GM12878 (cell line): ENCODE measurements around the gene SFT2D2. TPM values are rescaled to one million over a fixed set of nuclear protein-coding genes. Genes with fewer than 3 reads are reported as not detected.

ENCODE experiments used
- ATAC-seq: fragments of 200-7000 bp; cut with Tn5 transposase; 3 replicates; pipeline ENCODE4 v1.9.1; 2020; ENCODE audit warnings: mild to moderate bottlenecking, moderate library complexity
- BruUV-seq: library from RNA; stranded (reverse); fragments of 400-500 nt; replicated peaks from 2 replicates; lab custom pipeline; 2021; lab: Mats Ljungman, UMichigan
- CTCF ChIA-PET: fragments of 300-600 bp; sonication (Branson Sonifier 250); formaldehyde crosslinking; extraction: SDS; loops from one replicate; lab custom pipeline; 2021; ENCODE audit warnings: inconsistent platforms; lab: Yijun Ruan, JAX
- POLR2A ChIA-PET: fragments of 350-600 bp; formaldehyde crosslinking; extraction: SDS; loops from one replicate; lab custom pipeline; 2021; ENCODE audit warnings: inconsistent platforms; lab: Charles Lee
- RAD21 ChIA-PET: fragments of 300-600 bp; sonication (Branson Sonifier 250); formaldehyde crosslinking; loops from one replicate; lab custom pipeline; 2023; ENCODE audit warnings: antibody characterized with exemption; ENCODE audit not compliant: unreplicated experiment; lab: Charles Lee
- SMC1A ChIA-PET: fragments of 300-600 bp; sonication (Branson Sonifier 250); formaldehyde crosslinking; loops from one replicate; lab custom pipeline; 2023; ENCODE audit not compliant: unreplicated experiment, uncharacterized antibody; lab: Charles Lee
- DNase-seq: peaks from one replicate; pipeline ENCODE4 v3.0.0-alpha.2; 2011; ENCODE audit warnings: low read depth, low spot score
- FAIRE-seq: peaks from 3 replicates; lab custom pipeline; 2011; peaks lifted over from hg19 to GRCh38; lab: Jason Lieb, UNC
- H2AFZ ChIP-seq: 2 replicates; pipeline ENCODE4 v1.6.0; 2011; ENCODE audit warnings: low read depth, low read length, control low read depth; ENCODE audit not compliant: control insufficient read depth
- H3K27ac ChIP-seq: 2 replicates; pipeline ENCODE4 v1.5.1; 2011; ENCODE audit warnings: control low read depth; ENCODE audit not compliant: control insufficient read depth, insufficient read depth
- H3K27me3 ChIP-seq, 2 experiments: replicated peaks in 1 of 2; 2 replicates each; pipeline versions ENCODE4 v1.6.0 to v1.6.1; 2011; ENCODE audit warnings: low read length in 1 of 2; ENCODE audit not compliant: control insufficient read depth in 2 of 2, insufficient read depth in 2 of 2
- H3K36me3 ChIP-seq, 2 experiments: 2 replicates each; pipeline ENCODE4 v1.5.1; 2011; ENCODE audit warnings: low read length in 1 of 2; ENCODE audit not compliant: control insufficient read depth in 2 of 2, insufficient read depth in 2 of 2
- H3K4me1 ChIP-seq: 2 replicates; pipeline ENCODE4 v1.6.1; 2011; ENCODE audit warnings: mild to moderate bottlenecking, low read length, moderate library complexity, mixed read lengths; ENCODE audit not compliant: control insufficient read depth, insufficient read depth
- H3K4me2 ChIP-seq: 2 replicates; pipeline ENCODE4 v1.6.0; 2011; ENCODE audit warnings: control low read depth; ENCODE audit not compliant: control insufficient read depth, insufficient read depth
- H3K4me3 ChIP-seq: fragments of 200-600 bp; sonication (generic); 2 replicates; pipeline ENCODE4 v1.5.1; 2016
- H3K79me2 ChIP-seq: 2 replicates; pipeline ENCODE4 v1.6.0; 2011; ENCODE audit warnings: low read length; ENCODE audit not compliant: control insufficient read depth, insufficient read depth
- H3K9ac ChIP-seq: 2 replicates; pipeline ENCODE4 v1.8.0; 2011; ENCODE audit warnings: low read length, control low read depth, mixed read lengths; ENCODE audit not compliant: control insufficient read depth, insufficient read depth
- H3K9me3 ChIP-seq: replicated peaks from 3 replicates; pipeline ENCODE4 v1.5.1; 2011; ENCODE audit warnings: mild to moderate bottlenecking, low read length; ENCODE audit not compliant: control insufficient read depth, insufficient read depth
- H4K20me1 ChIP-seq: 2 replicates; pipeline ENCODE4 v1.6.0; 2011; ENCODE audit not compliant: control insufficient read depth, insufficient read depth
- ASH2L ChIP-seq: fragments of 300-600, 200-600 bp; sonication (generic); IDR thresholded peaks from 2 replicates; pipeline ENCODE4 v1.6.1; 2017; ENCODE audit warnings: low read depth, mild to moderate bottlenecking, borderline replicate concordance
- CHD1 ChIP-seq: IDR thresholded peaks from 2 replicates; pipeline ENCODE4 v1.6.1; 2012; ENCODE audit warnings: low read depth, low read length, improper control_type of control experiment
- FOXK2 ChIP-seq: fragments of 450-650 bp; IDR thresholded peaks from 2 replicates; pipeline ENCODE4 v1.6.1; 2017; ENCODE audit warnings: mild to moderate bottlenecking, moderate library complexity
- HCFC1 ChIP-seq: fragments of 150-350 bp; IDR thresholded peaks from 2 replicates; pipeline ENCODE4 v1.6.1; 2014; ENCODE audit warnings: low read length
- IKZF2 ChIP-seq, 2 experiments: fragments of 450-650 bp; IDR thresholded peaks; 2 replicates each; pipeline ENCODE4 v1.6.1; 2017; ENCODE audit warnings: mild to moderate bottlenecking in 2 of 2, moderate library complexity in 2 of 2
- JUNB ChIP-seq: IDR thresholded peaks from 2 replicates; pipeline ENCODE4 v1.6.1; 2016; ENCODE audit warnings: antibody characterized with exemption, mild to moderate bottlenecking
- NFXL1 ChIP-seq: fragments of 450-650 bp; IDR thresholded peaks from 2 replicates; pipeline ENCODE4 v1.6.1; 2017; ENCODE audit warnings: antibody characterized with exemption, mild to moderate bottlenecking, borderline replicate concordance
- NFYB ChIP-seq: IDR thresholded peaks from 2 replicates; pipeline ENCODE4 v1.6.1; 2011; ENCODE audit warnings: low read depth, mild to moderate bottlenecking, low read length, improper control_type of control experiment, moderate library complexity; ENCODE audit not compliant: insufficient read depth
- SMAD1 ChIP-seq: fragments of 450-650 bp; IDR thresholded peaks from 2 replicates; pipeline ENCODE4 v1.6.1; 2018; ENCODE audit warnings: mild to moderate bottlenecking, low read depth; ENCODE audit not compliant: partially characterized antibody
- SP1 ChIP-seq: IDR thresholded peaks from one replicate; pipeline ENCODE4 v1.6.1; 2011; ENCODE audit warnings: low read depth, low read length
- STAT1 ChIP-seq: fragments of 450-650 bp; conservative IDR thresholded peaks from 2 replicates; pipeline ENCODE4 v1.6.1; 2014; ENCODE audit warnings: antibody characterized with exemption, mild to moderate bottlenecking
- ZNF384 ChIP-seq: IDR thresholded peaks from 2 replicates; pipeline ENCODE4 v1.6.1; 2012; ENCODE audit warnings: low read depth, mild to moderate bottlenecking, low read length, improper control_type of control experiment, borderline replicate concordance
- WGBS: methylation state at CpG from one replicate; pipeline ENCODE4 v1.1.6; 2016; ENCODE audit warnings: low lambda C conversion rate; ENCODE audit not compliant: insufficient replicate concordance, insufficient coverage; ENCODE audit errors: missing lambda C conversion rate; 5-methylcytosine and 5-hydroxymethylcytosine counted together
- in situ Hi-C: fragments of 300-500 bp; cut with MboI; formaldehyde crosslinking; loops from 9 replicates; pipeline ENCODE4 v1.14.3; 2018; ENCODE audit warnings: mixed read lengths
- intact Hi-C: fragments of 100-400 bp; cut with micrococcal nuclease; formaldehyde crosslinking; loops from one replicate; pipeline ENCODE4 v1.14.2; 2022; ENCODE audit not compliant: unreplicated experiment
- polyA plus RNA-seq, 11 experiments: library from polyadenylated mRNA; depleted of rRNA in 4 of 11; unstranded in 6 of 11; stranded (reverse) in 5 of 11; fragments of >200 nt; fragmentation: Nextera tagmentation in 4 of 11; fragmentation: Illumina TruSeq in 1 of 11; extraction: Ambion mirVana in 4 of 11; extraction: Trizol in 1 of 11; gene quantifications; 1 replicate in 1 of 11; 2 replicates in 10 of 11; pipeline versions ENCODE4 v1.2.1 to v1.2.3, GENCODE V29; 2011 to 2016; ENCODE audit warnings: inconsistent platforms in 2 of 11, missing spikeins in 2 of 11, low read depth in 1 of 11
- total RNA-seq, 4 experiments: library from RNA; depleted of rRNA in 3 of 4; stranded (reverse); fragments of >200 nt in 3 of 4; fragmentation: Illumina TruSeq in 1 of 4; extraction: Trizol in 1 of 4; gene quantifications; 2 replicates each; pipeline versions ENCODE4 v1.2.1 to v1.2.3, GENCODE V29; 2013 to 2021
- TF ChIP-seq, protein P1 (sequence below): fragments of 450-650 bp; IDR thresholded peaks from 2 replicates; pipeline ENCODE4 v1.6.1; 2017; ENCODE audit warnings: low read depth, mild to moderate bottlenecking, moderate library complexity

SFT2D2 gene
- total and polyA plus RNA-seq, 10 of the 15 experiments (the other 5 are each of a cell fraction or from before 2014, with no cell fraction given): 5.6 to 49.6 (median 24.9) TPM

DNA sequence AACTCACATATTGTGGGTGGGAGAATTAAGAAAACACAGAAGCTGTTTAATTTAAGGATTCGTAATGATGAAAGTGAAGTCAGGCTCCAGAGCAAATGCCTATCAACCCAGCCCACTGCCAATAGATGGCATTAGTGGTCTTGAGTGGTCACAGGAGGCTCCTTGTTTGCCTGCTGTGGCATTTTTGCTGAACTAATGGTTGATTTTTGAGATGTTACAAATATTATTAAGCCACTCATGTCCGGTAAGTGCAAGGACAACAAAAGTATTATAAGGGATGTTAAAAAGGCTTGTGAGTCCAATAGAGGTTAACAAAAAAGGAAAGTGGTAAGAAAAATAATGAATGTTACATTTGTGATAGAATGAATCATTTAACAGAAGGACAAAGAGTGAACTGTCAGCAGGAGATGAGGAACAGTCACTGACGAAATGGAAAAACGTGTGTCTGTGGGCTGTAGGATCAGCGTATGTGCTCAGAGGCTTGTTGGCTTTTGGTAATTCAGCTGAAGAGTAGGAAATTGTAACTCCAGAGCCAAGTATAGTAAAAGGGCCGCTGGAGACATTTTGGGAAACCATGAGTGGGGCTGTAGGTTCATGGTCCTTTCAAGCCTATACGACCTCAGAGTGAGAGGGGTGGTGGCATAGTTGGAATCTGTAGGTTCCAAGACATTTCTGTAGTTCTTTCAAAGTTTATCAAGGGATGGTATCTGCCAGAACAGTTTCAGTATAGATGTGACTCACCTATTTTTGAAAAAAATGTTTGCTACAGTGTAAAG, 11.2 kb downstream of the SFT2D2 start:
- FAIRE-seq (no peak), DNase-seq (no peak), ATAC-seq (peak; percentile 22; the same call in 1 of the 3 replicates)
- no peak overlapping the region for H3K4me3 ChIP-seq
- in situ Hi-C loops: no loop called here
- ChIA-PET RAD21 (interaction anchor here (0.7 to 1.4 kb wide), 2 partner anchors 11 to 106 kb away, joined by 3 read pairs; partner anchors contain the start of gene SFT2D2), CTCF (no interaction called here), POLR2A (no interaction called here), SMC1A (interaction anchor here (0.6 to 1.0 kb wide), 3 partner anchors 10 to 55 kb away, joined by 3 to 4 read pairs (median 3); no protein-coding TSS in a partner anchor)
- WGBS: 92% methylated on average over 7 of the region's 7 CpGs
- TSS peak; percentile 2 for BruUV-seq
- peak in 1 of 2 experiments; percentile 19; a peak in 1 of 4 replicates for TF ChIP-seq IKZF2 (IDR thresholded peaks at IDR 0.05)
- peak; percentile 47 for TF ChIP-seq JUNB
- TF ChIP-seq SP1: no peak
- TF ChIP-seq ZNF384: 0 out of 2 replicates have a peak, but pooled peaks have one; percentile 22
- no peak for TF ChIP-seq NFXL1
- TF ChIP-seq HCFC1: no peak
- no peak for TF ChIP-seq SMAD1
- TF ChIP-seq, protein P1, sequence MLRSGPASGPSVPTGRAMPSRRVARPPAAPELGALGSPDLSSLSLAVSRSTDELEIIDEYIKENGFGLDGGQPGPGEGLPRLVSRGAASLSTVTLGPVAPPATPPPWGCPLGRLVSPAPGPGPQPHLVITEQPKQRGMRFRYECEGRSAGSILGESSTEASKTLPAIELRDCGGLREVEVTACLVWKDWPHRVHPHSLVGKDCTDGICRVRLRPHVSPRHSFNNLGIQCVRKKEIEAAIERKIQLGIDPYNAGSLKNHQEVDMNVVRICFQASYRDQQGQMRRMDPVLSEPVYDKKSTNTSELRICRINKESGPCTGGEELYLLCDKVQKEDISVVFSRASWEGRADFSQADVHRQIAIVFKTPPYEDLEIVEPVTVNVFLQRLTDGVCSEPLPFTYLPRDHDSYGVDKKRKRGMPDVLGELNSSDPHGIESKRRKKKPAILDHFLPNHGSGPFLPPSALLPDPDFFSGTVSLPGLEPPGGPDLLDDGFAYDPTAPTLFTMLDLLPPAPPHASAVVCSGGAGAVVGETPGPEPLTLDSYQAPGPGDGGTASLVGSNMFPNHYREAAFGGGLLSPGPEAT: no peak
- TF ChIP-seq CHD1: no peak
- no peak for TF ChIP-seq NFYB
- no peak for TF ChIP-seq FOXK2
- TF ChIP-seq ASH2L: no peak
- TF ChIP-seq STAT1: no peak
- H3K9ac ChIP-seq: no peak overlapping the region
- no peak overlapping the region for H2AFZ ChIP-seq
- H3K79me2 ChIP-seq: peaks cover 11% of the 10 kb centered on the region
- H3K4me2 ChIP-seq: no peak overlapping the region
- no peaks in the 10 kb centered on the region for H3K27me3 ChIP-seq
- H3K9me3 ChIP-seq: no peaks in the 10 kb centered on the region
- intact Hi-C loops: loop anchor here (5.0 kb wide), 1 partner anchor 105 kb away; no protein-coding TSS in a partner anchor
- no peaks in the 10 kb centered on the region; the same call in 1 of the 2 replicates for H3K4me1 ChIP-seq
- peaks cover 25 to 54% of the 10 kb centered on the region in 2 experiments for H3K36me3 ChIP-seq
- no peak overlapping the region for H3K27ac ChIP-seq
- peaks cover 6% of the 10 kb centered on the region; the same call in 1 of the 2 replicates for H4K20me1 ChIP-seq
